Islet precursor cell (in vitro differentiated cells): ENCODE measurements around the gene DCC.

Experiments used
- DNase-seq: peaks from one replicate; pipeline ENCODE4 v3.0.0-alpha.2; 2018

DCC gene

GRCh38 chr18:53541924-53542323, 1201.9 kb downstream of the DCC start:
- DNase-seq, result no peak

GRCh38 chr18:53543711-53544110, 1203.7 kb downstream of the DCC start:
- DNase-seq, result no peak

- no peak for DNase-seq
Measured at GRCh38 chr18:53544917-53545316, 1204.9 kb downstream of the DCC start.

GRCh38 chr18:53551868-53552426, 1212.0 kb downstream of the DCC start:
- no peak for DNase-seq

GRCh38 chr18:53553030-53553429, 1213.0 kb downstream of the DCC start:
- DNase-seq, result no peak

- DNase-seq, result no peak
Measured at GRCh38 chr18:53556450-53556849, 1216.5 kb downstream of the DCC start.

GRCh38 chr18:53560546-53560945, 1220.5 kb downstream of the DCC start:
- no peak for DNase-seq

- DNase-seq, result no peak
Measured at GRCh38 chr18:53566626-53567025, 1226.6 kb downstream of the DCC start.

- no peak for DNase-seq
Measured at GRCh38 chr18:53567929-53568574, 1228.1 kb downstream of the DCC start.
